Superior temporal gyrus (tissue), 1 donor: Measurements from ENCODE around the gene NME4.
"Not testable (repeated sequence)": the region's sequence is repeated elsewhere in the genome, so short reads cannot be mapped to it uniquely, and the experiment has no call there.

Source experiments
- DNase-seq: peaks from one replicate; pipeline ENCODE4 v3.0.0-alpha.2; 2016; ENCODE audit errors: extremely low spot score

NME4 gene

DNA sequence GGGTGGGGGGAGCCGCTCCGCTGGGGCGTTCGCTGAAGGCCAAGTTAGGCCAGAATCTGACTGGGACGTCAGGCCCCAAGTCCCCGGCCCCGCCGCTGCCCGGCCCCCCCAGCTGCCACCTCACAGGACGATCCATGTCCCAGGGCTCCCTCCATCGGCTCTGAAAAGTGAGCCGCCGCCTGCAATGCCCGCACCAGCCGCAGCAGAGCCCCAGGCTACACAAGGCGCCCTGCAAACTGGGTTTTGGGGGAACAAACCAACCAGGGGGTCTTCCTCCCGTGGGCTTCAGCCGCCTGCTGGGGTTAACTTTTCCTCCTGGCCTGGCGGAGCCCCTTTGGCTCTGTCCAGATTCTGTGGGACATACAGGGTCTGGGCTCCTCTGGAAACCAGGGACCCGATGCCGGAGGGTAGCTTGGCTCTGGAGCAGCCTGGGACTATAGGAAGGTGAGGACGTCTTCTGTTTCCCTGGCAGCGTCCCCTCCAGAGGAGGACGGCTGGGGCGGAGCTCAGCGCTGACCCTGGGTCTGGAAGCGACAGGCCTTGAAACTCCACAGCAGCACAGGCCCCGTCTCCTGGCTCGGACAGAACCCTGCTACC is 835 bp downstream of the NME4 start:
- peak; percentile 40 for DNase-seq

DNA sequence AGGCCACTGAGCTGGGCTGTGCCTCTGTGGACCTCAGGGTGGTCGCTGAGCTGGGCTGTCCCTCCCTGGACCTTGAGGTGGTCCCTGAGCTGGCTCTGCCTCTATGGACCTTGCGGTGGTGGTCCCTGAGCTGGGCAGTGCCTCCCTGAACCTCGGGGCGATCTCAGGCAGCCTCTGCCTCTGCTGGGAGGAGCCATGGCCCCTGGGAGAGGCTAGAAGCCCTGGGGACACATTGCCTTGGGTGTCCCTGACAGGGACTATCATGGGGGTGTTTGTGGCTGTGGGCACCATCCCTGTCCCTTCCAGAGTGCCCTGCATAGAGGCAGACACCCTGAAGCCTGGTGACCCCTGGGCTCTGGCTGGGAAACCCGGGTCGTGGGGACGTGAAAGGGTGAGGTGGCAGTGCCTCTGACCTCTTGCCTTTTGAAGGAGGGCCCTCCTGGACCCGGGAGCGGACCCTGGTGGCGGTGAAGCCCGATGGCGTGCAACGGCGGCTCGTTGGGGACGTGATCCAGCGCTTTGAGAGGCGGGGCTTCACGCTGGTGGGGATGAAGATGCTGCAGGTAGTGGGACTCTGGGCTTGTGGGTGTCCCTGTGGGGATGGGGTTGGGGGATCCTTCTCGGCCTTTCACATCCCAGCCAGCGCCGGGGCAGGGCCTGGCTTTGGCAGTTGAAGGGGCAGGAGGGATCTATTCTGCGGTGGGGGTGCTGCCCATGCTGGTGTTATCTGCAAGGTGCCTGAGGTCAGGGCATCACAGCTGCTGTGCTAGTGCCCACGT is 1.8 kb downstream of the NME4 start:
- DNase-seq = no peak

- DNase-seq = no peak
Measured at GRCh38 chr16:399340-400019, 2.5 kb downstream of the NME4 start.

DNA sequence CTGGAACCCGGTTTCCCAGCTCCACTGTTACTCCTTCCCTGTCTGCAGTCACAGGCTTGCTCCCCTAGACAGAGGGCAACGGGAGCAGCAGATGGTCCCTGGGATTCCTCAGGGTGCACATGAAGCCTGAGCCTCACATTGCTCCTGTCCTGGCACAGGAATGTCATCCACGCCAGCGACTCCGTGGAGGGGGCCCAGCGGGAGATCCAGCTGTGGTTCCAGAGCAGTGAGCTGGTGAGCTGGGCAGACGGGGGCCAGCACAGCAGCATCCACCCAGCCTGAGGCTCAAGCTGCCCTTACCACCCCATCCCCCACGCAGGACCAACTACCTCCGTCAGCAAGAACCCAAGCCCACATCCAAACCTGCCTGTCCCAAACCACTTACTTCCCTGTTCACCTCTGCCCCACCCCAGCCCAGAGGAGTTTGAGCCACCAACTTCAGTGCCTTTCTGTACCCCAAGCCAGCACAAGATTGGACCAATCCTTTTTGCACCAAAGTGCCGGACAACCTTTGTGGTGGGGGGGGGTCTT is 3.1 kb downstream of the NME4 start:
- DNase-seq = no peak

DNA sequence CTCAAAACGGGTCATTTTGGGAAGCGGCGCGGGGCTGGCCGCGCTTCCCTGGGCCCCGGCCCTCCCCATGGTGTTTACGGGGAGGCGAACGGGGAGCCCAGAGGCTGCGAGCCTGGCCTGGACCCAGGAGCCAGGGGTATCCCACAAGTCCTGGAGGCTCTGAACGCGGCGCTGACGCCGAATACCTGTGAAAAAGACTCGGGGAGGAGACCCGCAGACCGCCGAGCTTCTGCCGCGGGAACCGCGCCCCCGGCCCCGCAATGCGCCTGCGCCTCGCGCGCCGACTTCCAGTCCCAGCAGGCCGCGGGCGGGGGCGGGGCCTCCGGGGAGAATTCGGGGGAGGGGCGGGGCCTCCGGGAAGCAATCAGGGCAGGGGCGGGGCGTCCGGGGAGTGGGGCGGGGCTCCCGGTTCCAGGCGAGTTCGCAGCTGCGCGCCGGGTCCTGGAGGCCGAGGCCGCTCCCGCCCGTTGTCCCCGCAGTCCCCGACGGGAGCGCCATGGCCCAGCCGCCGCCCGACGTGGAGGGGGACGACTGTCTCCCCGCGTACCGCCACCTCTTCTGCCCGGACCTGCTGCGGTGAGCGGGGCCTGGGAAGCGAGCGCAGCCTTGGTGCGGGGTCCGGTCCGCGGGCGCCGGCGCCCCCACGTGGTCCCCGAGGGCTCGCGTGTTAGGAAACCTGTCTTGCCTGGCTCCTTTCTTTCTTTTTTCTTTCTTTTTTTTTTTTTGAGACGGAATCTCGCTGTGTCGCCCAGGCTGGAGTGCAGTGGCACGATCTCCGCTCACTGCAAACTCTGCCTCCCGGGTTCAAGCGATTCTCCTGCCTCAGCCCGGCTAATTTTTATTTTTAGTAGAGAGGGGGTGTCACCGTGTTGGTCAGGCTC is 4.7 kb downstream of the NME4 start, which contains the start of gene DECR2:
Gene DECR2, plus strand, starts transcription at position 418 of the 881 bp plus-strand sequence. Its CDS starts 79 bp downstream, at position 497.
- peak; percentile 78 for DNase-seq

DNA sequence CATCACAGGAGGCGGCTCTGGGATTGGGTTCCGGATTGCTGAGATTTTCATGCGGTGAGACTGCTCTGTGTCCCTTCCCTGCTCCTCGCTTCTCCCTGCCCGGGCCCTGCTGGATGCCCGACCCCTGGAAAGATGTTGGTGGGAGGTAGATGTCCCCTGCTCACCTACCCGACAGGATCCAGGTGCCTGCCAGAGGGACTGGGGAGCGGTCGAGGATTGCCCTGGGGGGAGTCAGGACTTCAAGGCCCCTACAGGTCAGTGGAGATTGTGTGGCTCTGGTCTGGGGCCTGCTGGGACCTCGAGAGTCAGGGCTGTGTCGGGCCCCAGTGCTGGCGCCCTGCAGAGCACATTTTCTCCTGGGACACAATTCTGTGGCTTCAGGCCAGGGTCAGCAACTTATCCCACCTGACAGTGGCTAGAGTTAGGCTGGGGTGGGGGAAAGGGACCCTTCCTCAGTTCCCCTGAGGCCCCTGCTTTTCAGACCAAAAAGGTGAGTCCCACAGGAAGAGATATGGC is 8.0 kb downstream of the NME4 start:
- no peak for DNase-seq

GRCh38 chr16:405548-406506 is 8.8 kb downstream of the NME4 start:
- DNase-seq = no peak

- DNase-seq = no peak
Measured at GRCh38 chr16:407253-407652, 10.3 kb downstream of the NME4 start.

- DNase-seq = no peak
Measured at GRCh38 chr16:410516-411178, 13.6 kb downstream of the NME4 start.

DNA sequence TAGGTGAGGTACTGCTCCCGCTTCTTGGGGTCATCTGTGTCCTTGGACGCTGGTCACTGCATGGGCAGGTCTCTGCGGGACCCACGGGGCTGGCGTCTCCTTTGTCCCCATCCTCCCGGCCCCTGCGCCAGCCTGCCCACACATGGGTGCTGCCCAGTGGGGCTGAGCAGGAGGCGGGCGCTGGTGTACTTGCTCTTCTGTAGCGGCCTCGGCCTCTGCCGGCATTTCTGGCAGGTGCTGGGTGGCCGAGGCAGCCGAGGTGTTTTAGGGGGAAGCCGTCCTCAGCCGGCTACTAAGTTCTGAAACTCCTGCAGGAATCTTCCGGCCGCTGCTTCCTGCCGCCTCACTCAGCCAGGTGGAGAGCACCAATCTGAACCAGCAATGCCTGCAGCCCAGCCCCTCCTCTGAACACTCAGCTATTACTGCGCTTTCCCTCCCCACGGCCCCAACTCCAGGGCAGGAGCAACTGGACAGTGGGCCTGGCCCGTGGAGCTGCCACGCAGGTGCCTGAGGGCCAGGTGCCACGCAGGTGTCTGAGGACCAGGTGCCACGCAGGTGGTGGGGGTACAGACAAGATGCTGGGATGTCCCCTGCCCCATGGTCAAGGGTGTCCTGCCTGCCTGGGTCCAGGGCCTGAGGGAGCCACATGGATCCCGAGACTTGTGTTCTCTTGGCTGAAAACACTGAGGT is 14.7 kb downstream of the NME4 start:
- no peak for DNase-seq

DNA sequence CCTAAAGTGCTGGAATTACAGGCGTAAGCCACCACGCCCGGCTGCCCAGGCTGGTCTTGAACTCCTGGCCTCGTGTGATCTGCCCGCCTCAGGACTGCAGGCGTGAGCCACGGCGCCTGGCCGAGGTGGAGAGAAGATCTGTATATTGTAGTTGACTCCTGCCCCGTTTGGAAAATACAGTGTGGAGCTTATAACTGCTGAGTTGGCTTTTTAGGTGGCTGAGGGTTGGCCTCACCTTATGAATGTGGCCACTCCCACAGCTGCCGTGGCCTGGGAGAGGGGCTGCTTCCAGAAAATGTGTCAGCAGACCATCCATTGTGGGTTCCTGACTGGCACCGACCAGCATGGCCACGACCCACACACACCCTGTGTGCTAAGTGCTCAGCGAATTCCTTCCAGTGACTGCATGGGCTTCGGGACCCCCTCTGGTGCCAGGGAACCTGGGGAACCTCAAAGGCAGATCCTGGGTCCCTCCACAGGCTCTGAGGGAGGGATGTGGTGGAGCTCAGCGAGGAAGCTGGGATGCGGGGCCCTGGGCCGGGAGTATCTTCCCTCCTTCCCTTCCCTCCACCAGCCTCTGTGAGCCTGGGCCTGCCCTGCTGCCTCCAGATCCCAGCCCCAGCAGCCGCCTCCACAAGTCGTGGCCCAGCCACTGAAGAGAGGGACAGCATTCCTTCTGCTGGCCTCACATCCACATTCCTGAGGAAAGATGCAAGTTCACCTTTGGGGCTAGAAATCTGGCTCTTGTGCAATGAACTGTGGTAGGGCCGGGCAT is 17.6 kb downstream of the NME4 start:
- no peak for DNase-seq

DNA sequence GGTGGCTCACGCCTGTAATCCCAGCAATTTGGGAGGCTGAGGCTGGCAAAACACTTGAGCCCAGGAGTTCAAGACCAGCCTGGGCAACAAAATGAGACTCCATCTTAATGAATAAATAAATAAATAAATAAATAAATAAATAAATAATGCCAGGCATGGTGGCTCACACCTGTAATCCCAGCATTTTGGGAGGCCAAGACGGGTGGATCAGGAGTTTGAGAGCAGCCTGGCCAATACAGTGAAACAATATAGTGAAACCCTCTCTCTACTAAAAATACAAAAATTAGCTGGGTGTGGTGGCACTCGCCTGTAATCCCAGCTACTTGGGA is 18.1 kb downstream of the NME4 start:
- not testable (repeated sequence) for DNase-seq

- not testable (repeated sequence) for DNase-seq
Measured at GRCh38 chr16:422179-422578, 25.2 kb downstream of the NME4 start.

- peak; percentile 79 for DNase-seq
Measured at GRCh38 chr16:424033-424622, 27.1 kb downstream of the NME4 start.

DNA sequence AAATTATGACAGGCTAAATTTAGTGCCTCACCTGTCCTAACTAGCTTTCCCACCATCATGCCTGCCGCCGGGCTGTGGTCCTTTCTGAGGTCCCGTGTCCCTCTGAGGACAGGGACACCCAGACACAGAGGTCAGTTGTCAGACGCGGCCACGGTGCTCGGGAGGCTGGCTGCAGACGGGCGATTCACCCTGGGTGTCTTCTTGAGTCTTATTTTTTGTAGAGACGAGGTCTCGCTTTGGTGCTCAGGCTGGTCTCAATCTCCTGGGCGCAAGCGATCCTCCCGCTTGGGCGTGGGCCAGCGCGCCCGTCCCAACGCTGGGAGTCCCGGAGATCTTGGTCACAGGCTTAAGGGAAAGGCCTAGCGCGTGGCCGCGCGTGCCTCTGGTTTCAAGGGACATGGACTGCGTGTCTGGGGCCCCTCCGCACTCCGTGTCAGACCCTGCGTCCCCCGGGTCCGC is 27.7 kb downstream of the NME4 start:
- DNase-seq = peak; percentile 45

DNA sequence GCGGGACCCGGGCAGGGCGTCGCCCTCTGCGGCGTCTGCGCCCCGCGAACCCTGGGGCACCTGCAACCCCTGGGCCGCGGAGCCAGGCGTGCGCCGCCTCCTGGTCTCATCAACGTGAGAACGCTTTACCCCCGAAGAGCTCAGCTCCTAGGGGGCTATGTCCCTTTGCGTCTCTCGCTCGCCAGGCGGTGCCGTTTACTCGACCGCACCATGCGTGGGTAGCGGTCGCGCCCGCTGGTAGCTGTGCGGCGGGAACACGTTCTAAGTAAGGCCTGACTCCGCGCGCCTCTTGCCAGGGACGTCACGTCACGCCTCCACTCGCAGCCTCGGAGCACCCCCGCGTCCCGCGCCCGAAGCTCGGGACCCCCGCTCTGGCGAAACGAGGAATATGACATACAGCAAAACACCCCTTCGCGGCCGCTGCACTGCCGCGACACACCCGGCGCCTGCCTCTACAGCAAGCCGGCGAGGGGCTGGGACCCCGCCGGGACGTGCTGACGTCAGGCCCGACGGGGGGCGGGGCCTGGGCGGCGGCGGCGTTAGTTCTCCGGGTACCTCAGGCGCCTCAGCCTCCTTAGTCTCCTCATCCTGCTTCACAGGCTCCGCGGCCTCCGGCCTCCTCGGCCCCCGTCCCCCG is 28.2 kb downstream of the NME4 start, which contains the start of gene RAB11FIP3:
Gene RAB11FIP3, plus strand, starts transcription at position 568 of the 637 bp plus-strand sequence. CDS start 358 bp downstream, outside the sequence.
- DNase-seq = peak; percentile 84

- DNase-seq = no peak
Measured at GRCh38 chr16:425740-426114, 28.7 kb downstream of the NME4 start.
